HFF-Myc (cell line): Measurements from ENCODE around the gene FALEC.

Source experiments
- DNase-seq: peaks from one replicate; pipeline ENCODE4 v3.0.0-alpha.2; 2011; ENCODE audit warnings: low read depth; ENCODE audit errors: extremely low read depth
- H3K4me3 ChIP-seq: replicated peaks from 2 replicates; pipeline ENCODE4 v1.5.1; 2011; ENCODE audit warnings: low read depth, mild to moderate bottlenecking, control low read depth, low read length
- CTCF ChIP-seq: IDR thresholded peaks from 2 replicates; pipeline ENCODE4 v1.5.1; 2012; ENCODE audit warnings: mild to moderate bottlenecking, low read depth, low read length, control low read depth; ENCODE audit errors: missing control alignments

Gene FALEC

GRCh38 chr1:150558303-150558704 lies 42.8 kb downstream of the FALEC start:
- H3K4me3 ChIP-seq: no peak overlapping the region
- DNase-seq: no peak
- TF ChIP-seq CTCF: no peak

- no peak for TF ChIP-seq CTCF
- no peak overlapping the region for H3K4me3 ChIP-seq
- DNase-seq: no peak
Observed at GRCh38 chr1:150558761-150559655, 43.5 kb downstream of the FALEC start.

- TF ChIP-seq CTCF: no peak
- no peak overlapping the region for H3K4me3 ChIP-seq
- DNase-seq: no peak
Observed at GRCh38 chr1:150559656-150560010, 44.1 kb downstream of the FALEC start.

- no peak for DNase-seq
- peak; percentile 96 for TF ChIP-seq CTCF
- H3K4me3 ChIP-seq: no peak overlapping the region
Observed at GRCh38 chr1:150560011-150560438, 44.5 kb downstream of the FALEC start.

DNA sequence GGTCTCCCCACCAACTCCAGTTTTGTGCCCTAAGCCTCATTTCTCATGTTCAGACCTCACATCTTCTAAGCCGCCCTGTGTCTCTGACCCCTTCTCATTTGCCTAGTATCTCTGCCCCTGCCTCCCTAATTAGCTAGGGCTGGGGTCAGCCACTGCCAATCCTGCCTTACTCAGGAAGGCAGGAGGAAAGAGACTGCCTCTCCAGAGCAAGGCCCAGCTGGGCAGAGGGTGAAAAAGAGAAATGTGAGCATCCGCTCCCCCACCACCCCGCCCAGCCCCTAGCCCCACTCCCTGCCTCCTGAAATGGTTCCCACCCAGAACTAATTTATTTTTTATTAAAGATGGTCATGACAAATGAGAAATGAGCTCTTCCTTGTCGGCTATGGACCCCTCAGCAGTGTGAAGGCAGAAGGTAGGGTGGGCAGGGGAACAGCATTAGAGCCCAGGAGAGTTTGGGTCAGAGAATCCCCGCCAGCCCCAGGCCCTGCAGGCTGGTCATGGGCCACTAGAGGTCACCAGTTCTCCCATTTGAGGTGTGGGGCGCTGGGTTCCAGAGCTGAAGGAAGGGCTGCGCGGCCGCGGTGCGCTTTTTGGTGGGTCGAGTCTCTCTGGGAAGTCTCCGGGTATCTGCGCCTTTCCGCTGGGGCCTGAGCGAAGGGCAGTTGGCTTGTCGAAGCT lies 45.2 kb downstream of the FALEC start:
- TF ChIP-seq CTCF: peak; percentile 86
- H3K4me3 ChIP-seq: peak overlapping the region; percentile 48
- peak; percentile 71 for DNase-seq

- peak; percentile 98 for DNase-seq
- TF ChIP-seq CTCF: no peak
- peak overlapping the region; percentile 48 for H3K4me3 ChIP-seq
Observed at GRCh38 chr1:150561254-150561973, 45.9 kb downstream of the FALEC start.
